Measurements from ENCODE around the gene CAND1. TPM values are rescaled to one million over a fixed set of nuclear protein-coding genes. Genes with fewer than 3 reads are reported as not detected.
A peak's percentile ranks its signal among the peaks of the same experiment; 100 is the strongest.

Gene CAND1
- total and polyA plus RNA-seq, 3 experiments from 2014 or later = 63.1 to 198 (median 197) TPM

- CTCF ChIA-PET = interaction anchor here (1.0 to 9.7 kb wide), 7 partner anchors 9 to 644 kb away, joined by 3 to 142 read pairs (median 6); partner anchors contain the start of gene DYRK2
- DNase-seq = no peak
- no peaks in the 10 kb centered on the region for H3K9me3 Mint-ChIP-seq
Observed at GRCh38 chr12:67357376-67358125, 88.4 kb downstream of the CAND1 start.

GRCh38 chr12:67358781-67359338 is 89.7 kb downstream of the CAND1 start:
- peaks cover 0 to 6% (median 0%) of the 10 kb centered on the region in 3 donors for H3K36me3 Mint-ChIP-seq
- peaks cover 8 to 15% (median 10%) of the 10 kb centered on the region in 3 donors for H3K4me1 Mint-ChIP-seq
- H3K9me3 Mint-ChIP-seq = no peaks in the 10 kb centered on the region
- Histone ChIP-seq H3K27me3 (ENCODE audit: insufficient read depth, low read length, poor library complexity, severe bottlenecking) (no peaks in the 10 kb centered on the region), H3K4me1 (ENCODE audit: insufficient read depth, low read length) (peaks cover 4% of the 10 kb centered on the region), H3K36me3 (ENCODE audit: insufficient read depth, low read length) (no peaks in the 10 kb centered on the region), H3K9me3 (ENCODE audit: low read length) (no peaks in the 10 kb centered on the region), H3K4me3 (ENCODE audit: low read length) (no peak overlapping the region), H3K27ac (ENCODE audit: low read depth, low read length) (no peak overlapping the region)
- no peak overlapping the region for H3K27ac Mint-ChIP-seq
- CTCF ChIA-PET = interaction anchor here (1.0 to 9.7 kb wide), 2 partner anchors 84 to 582 kb away, joined by 3 to 142 read pairs; no protein-coding TSS in a partner anchor
- DNase-seq = no peak
- peaks cover 0 to 4% of the 10 kb centered on the region in 2 donors for H3K27me3 Mint-ChIP-seq
- POLR2A ChIA-PET = no interaction called here
- H3K4me3 Mint-ChIP-seq = no peak overlapping the region

More at GRCh38 chr12:67357376-67358125, 88.4 kb downstream of the CAND1 start:
- peak overlapping the region in 1 of 7 donors; percentile 30 for H3K4me3 Mint-ChIP-seq
- POLR2A ChIA-PET = interaction anchor here (0.7 kb wide), 1 partner anchor 273 kb away, joined by 3 read pairs; no protein-coding TSS in a partner anchor
- Histone ChIP-seq H3K4me3 (ENCODE audit: low read length) (no peak overlapping the region), H3K4me1 (ENCODE audit: insufficient read depth, low read length) (peaks cover 4% of the 10 kb centered on the region), H3K9me3 (ENCODE audit: low read length) (no peaks in the 10 kb centered on the region), H3K27me3 (ENCODE audit: insufficient read depth, low read length, poor library complexity, severe bottlenecking) (no peaks in the 10 kb centered on the region), H3K36me3 (ENCODE audit: insufficient read depth, low read length) (no peaks in the 10 kb centered on the region), H3K27ac (ENCODE audit: low read depth, low read length) (no peak overlapping the region)
- peaks cover 0 to 5% (median 0%) of the 10 kb centered on the region in 3 donors for H3K36me3 Mint-ChIP-seq
- peaks cover 0 to 4% of the 10 kb centered on the region in 2 donors for H3K27me3 Mint-ChIP-seq
- peaks cover 9 to 15% (median 10%) of the 10 kb centered on the region in 3 donors for H3K4me1 Mint-ChIP-seq
- peak overlapping the region in 1 of 8 donors; percentile 17 for H3K27ac Mint-ChIP-seq

- Histone ChIP-seq H3K36me3 (ENCODE audit: insufficient read depth, low read length) (no peaks in the 10 kb centered on the region), H3K4me1 (ENCODE audit: insufficient read depth, low read length) (no peaks in the 10 kb centered on the region), H3K27me3 (ENCODE audit: insufficient read depth, low read length, poor library complexity, severe bottlenecking) (no peaks in the 10 kb centered on the region), H3K27ac (ENCODE audit: low read depth, low read length) (no peak overlapping the region), H3K4me3 (ENCODE audit: low read length) (no peak overlapping the region), H3K9me3 (ENCODE audit: low read length) (no peaks in the 10 kb centered on the region)
- no peak for DNase-seq
- Mint-ChIP-seq H3K27ac (no peak overlapping the region), H3K9me3 (no peaks in the 10 kb centered on the region), H3K27me3 (peaks cover 0 to 1% of the 10 kb centered on the region in 2 donors), H3K36me3 (peaks cover 0 to 6% (median 0%) of the 10 kb centered on the region in 3 donors), H3K4me1 (no peaks in the 10 kb centered on the region), H3K4me3 (no peak overlapping the region)
- CTCF ChIA-PET = interaction anchor here (1.0 kb wide), 1 partner anchor 581 kb away, joined by 3 read pairs; no protein-coding TSS in a partner anchor
- POLR2A ChIA-PET = no interaction called here
Observed at GRCh38 chr12:67362526-67362925, 93.4 kb downstream of the CAND1 start.

- H3K9me3 Mint-ChIP-seq = no peaks in the 10 kb centered on the region
- POLR2A ChIA-PET = no interaction called here
- no peaks in the 10 kb centered on the region for H3K36me3 ChIP-seq (ENCODE audit: insufficient read depth, low read length)
- no peak overlapping the region for H3K4me3 Mint-ChIP-seq
- H3K36me3 Mint-ChIP-seq = peaks cover 0 to 6% (median 0%) of the 10 kb centered on the region in 3 donors
- H3K4me3 ChIP-seq (ENCODE audit: low read length) = no peak overlapping the region
- DNase-seq = no peak
- H3K27me3 ChIP-seq (ENCODE audit: insufficient read depth, low read length, poor library complexity, severe bottlenecking) = no peaks in the 10 kb centered on the region
- CTCF ChIA-PET = no interaction called here
- no peaks in the 10 kb centered on the region for H3K9me3 ChIP-seq (ENCODE audit: low read length)
- H3K27ac Mint-ChIP-seq = peak overlapping the region in 1 of 8 donors; percentile 2
- H3K4me1 ChIP-seq (ENCODE audit: insufficient read depth, low read length) = no peaks in the 10 kb centered on the region
- H3K27me3 Mint-ChIP-seq = peaks cover 0 to 1% of the 10 kb centered on the region in 2 donors
- H3K4me1 Mint-ChIP-seq = no peaks in the 10 kb centered on the region
- no peak overlapping the region for H3K27ac ChIP-seq (ENCODE audit: low read depth, low read length)
Observed at GRCh38 chr12:67364228-67364627, 95.1 kb downstream of the CAND1 start.

- Mint-ChIP-seq H3K9me3 (no peaks in the 10 kb centered on the region), H3K27ac (no peak overlapping the region), H3K4me1 (no peaks in the 10 kb centered on the region), H3K27me3 (peaks cover 0 to 1% of the 10 kb centered on the region in 2 donors), H3K4me3 (no peak overlapping the region), H3K36me3 (peaks cover 0 to 6% (median 0%) of the 10 kb centered on the region in 3 donors)
- Histone ChIP-seq H3K27ac (ENCODE audit: low read depth, low read length) (no peak overlapping the region), H3K4me1 (ENCODE audit: insufficient read depth, low read length) (no peaks in the 10 kb centered on the region), H3K4me3 (ENCODE audit: low read length) (no peak overlapping the region), H3K36me3 (ENCODE audit: insufficient read depth, low read length) (no peaks in the 10 kb centered on the region), H3K9me3 (ENCODE audit: low read length) (no peaks in the 10 kb centered on the region), H3K27me3 (ENCODE audit: insufficient read depth, low read length, poor library complexity, severe bottlenecking) (no peaks in the 10 kb centered on the region)
- ChIA-PET CTCF (no interaction called here), POLR2A (no interaction called here)
- no peak for DNase-seq
Observed at GRCh38 chr12:67365131-67365530, 96.0 kb downstream of the CAND1 start.

- peaks cover 0 to 8% (median 0%) of the 10 kb centered on the region in 3 donors for H3K36me3 Mint-ChIP-seq
- no peaks in the 10 kb centered on the region for H3K4me1 ChIP-seq (ENCODE audit: insufficient read depth, low read length)
- H3K4me1 Mint-ChIP-seq = no peaks in the 10 kb centered on the region
- H3K4me3 Mint-ChIP-seq = no peak overlapping the region
- H3K27me3 ChIP-seq (ENCODE audit: insufficient read depth, low read length, poor library complexity, severe bottlenecking) = no peaks in the 10 kb centered on the region
- no peak overlapping the region for H3K27ac ChIP-seq (ENCODE audit: low read depth, low read length)
- H3K27ac Mint-ChIP-seq = peak overlapping the region in 1 of 8 donors; percentile 4
- ChIA-PET CTCF (no interaction called here), POLR2A (no interaction called here)
- no peaks in the 10 kb centered on the region for H3K27me3 Mint-ChIP-seq
- H3K36me3 ChIP-seq (ENCODE audit: insufficient read depth, low read length) = no peaks in the 10 kb centered on the region
- no peaks in the 10 kb centered on the region for H3K9me3 ChIP-seq (ENCODE audit: low read length)
- no peak overlapping the region for H3K4me3 ChIP-seq (ENCODE audit: low read length)
- DNase-seq = no peak
- peaks cover 0 to 4% (median 3%) of the 10 kb centered on the region in 5 donors for H3K9me3 Mint-ChIP-seq
Observed at GRCh38 chr12:67367843-67368242, 98.7 kb downstream of the CAND1 start.
